NT2/D1 (cell line): ENCODE measurements around the gene SUN2.

Experiments used
- SUZ12 ChIP-seq: IDR thresholded peaks from 2 replicates; pipeline ENCODE4 v1.6.1; 2011; ENCODE audit not compliant: insufficient read length, insufficient read depth; ENCODE audit errors: extremely low read depth
- ZNF274 ChIP-seq: IDR thresholded peaks from 2 replicates; pipeline ENCODE4 v1.6.1; 2011; ENCODE audit warnings: mild to moderate bottlenecking, low read depth, low read length

- TF ChIP-seq SUZ12 (no peak), ZNF274 (no peak)
Observed at GRCh38 chr22:38733329-38733723, 22.5 kb downstream of the SUN2 start.
